Mucosa of descending colon (tissue), 3 donors: ENCODE results near the gene CDK15. TPM values are rescaled to one million over a fixed set of nuclear protein-coding genes. Genes with fewer than 3 reads are reported as not detected.

Experiments used
- ATAC-seq: fragments of 200-7000 bp; cut with Tn5 transposase; one replicate; pipeline ENCODE4 v1.9.1; 2020; ENCODE audit warnings: mild to moderate bottlenecking, moderate library complexity
- DNase-seq, 3 donors: peaks; one replicate each; pipeline ENCODE4 v3.0.0-alpha.2; 2020
- H3K36me3 ChIP-seq: fragments of 200-600 bp; one replicate; pipeline ENCODE4 v1.8.0; 2021; ENCODE audit warnings: low read depth, mild to moderate bottlenecking
- H3K4me1 ChIP-seq: fragments of 200-600 bp; one replicate; pipeline ENCODE4 v1.8.0; 2021; ENCODE audit warnings: low read depth, mild to moderate bottlenecking
- H3K4me3 ChIP-seq: fragments of 200-600 bp; one replicate; pipeline ENCODE4 v1.8.0; 2021; ENCODE audit warnings: mild to moderate bottlenecking
- H3K9me3 ChIP-seq: fragments of 200-600 bp; one replicate; pipeline ENCODE4 v1.8.0; 2021; ENCODE audit warnings: mild to moderate bottlenecking
- CTCF ChIP-seq: fragments of 200-600 bp; IDR thresholded peaks from one replicate; pipeline ENCODE4 v1.8.0; 2022; ENCODE audit warnings: antibody characterized with exemption, mild to moderate bottlenecking
- intact Hi-C, 2 donors: fragments of 100-400 bp; cut with DNase I in 1 of 2; cut with micrococcal nuclease in 1 of 2; formaldehyde crosslinking; loops; one replicate each; pipeline versions ENCODE4 v1.11.0 to v1.11.1; 2022; cut with DNase I, micrococcal nuclease
- total RNA-seq, 3 donors: library from RNA; stranded (reverse); fragmentation: NEBNext Ultra II Directional in 2 of 3; extraction: Animal tissue kit (Norgen Biotek cat#: 25700) in 2 of 3; gene quantifications; one replicate each; pipeline versions ENCODE4 v1.2.1 to v1.2.4, GENCODE V29; 2021 to 2023
- donor health status: DM: no; HTN: no; CAD: no; lungs with moderate emphysema.
- donor health status: DM: no; HTN: no; CAD: no.
- donor health status: DM: no; HTN: yes; CAD: no.

The CDK15 gene
- total RNA-seq, 3 donors from 2014 or later = 0.94 to 1.4 TPM; not detected in 1

GRCh38 chr2:201813996-201814760 lies 7.8 kb downstream of the CDK15 start:
- no peak for TF ChIP-seq CTCF
- Histone ChIP-seq H3K4me3 (no peak overlapping the region), H3K4me1 (no peaks in the 10 kb centered on the region), H3K9me3 (no peaks in the 10 kb centered on the region), H3K36me3 (no peaks in the 10 kb centered on the region)
- intact Hi-C loops = no loop called here
- DNase-seq = no peak
- ATAC-seq = no peak

GRCh38 chr2:201816657-201817575 lies 10.6 kb downstream of the CDK15 start:
- ATAC-seq (no peak), DNase-seq (no peak)
- H3K36me3 ChIP-seq = no peaks in the 10 kb centered on the region
- intact Hi-C loops = no loop called here
- no peak overlapping the region for H3K4me3 ChIP-seq
- H3K9me3 ChIP-seq = no peaks in the 10 kb centered on the region
- no peaks in the 10 kb centered on the region for H3K4me1 ChIP-seq
- TF ChIP-seq CTCF = no peak

- no peak for TF ChIP-seq CTCF
These were observed 14.2 kb downstream of the CDK15 start for GRCh38 chr2:201820383-201821007.

GRCh38 chr2:201821080-201821479 lies 14.7 kb downstream of the CDK15 start:
- no peak for TF ChIP-seq CTCF

More at GRCh38 chr2:201820383-201821007, 14.2 kb downstream of the CDK15 start:
- no peak overlapping the region for H3K4me3 ChIP-seq
- DNase-seq (no peak), ATAC-seq (no peak)
- H3K9me3 ChIP-seq = no peaks in the 10 kb centered on the region
- intact Hi-C loops = no loop called here
- no peaks in the 10 kb centered on the region for H3K4me1 ChIP-seq
- H3K36me3 ChIP-seq = no peaks in the 10 kb centered on the region

GRCh38 chr2:201824212-201824611 lies 17.9 kb downstream of the CDK15 start:
- Histone ChIP-seq H3K36me3 (no peaks in the 10 kb centered on the region), H3K4me3 (no peak overlapping the region), H3K4me1 (no peaks in the 10 kb centered on the region), H3K9me3 (no peaks in the 10 kb centered on the region)
- DNase-seq (no peak), ATAC-seq (no peak)
- no peak for TF ChIP-seq CTCF
- intact Hi-C loops = no loop called here

More at GRCh38 chr2:201821080-201821479, 14.7 kb downstream of the CDK15 start:
- Histone ChIP-seq H3K4me1 (no peaks in the 10 kb centered on the region), H3K4me3 (no peak overlapping the region), H3K9me3 (no peaks in the 10 kb centered on the region), H3K36me3 (no peaks in the 10 kb centered on the region)
- intact Hi-C loops = no loop called here
- ATAC-seq = no peak
- DNase-seq = no peak
